GM18511 (cell line): ENCODE data around the gene HDAC4.

Experiments used
- ATAC-seq: cut with Tn5 transposase; IDR thresholded peaks from one replicate; pipeline ENCODE4 v1.9.1; 2021; ENCODE audit warnings: mild to moderate bottlenecking, moderate library complexity; ENCODE audit not compliant: unreplicated experiment

Gene HDAC4

DNA sequence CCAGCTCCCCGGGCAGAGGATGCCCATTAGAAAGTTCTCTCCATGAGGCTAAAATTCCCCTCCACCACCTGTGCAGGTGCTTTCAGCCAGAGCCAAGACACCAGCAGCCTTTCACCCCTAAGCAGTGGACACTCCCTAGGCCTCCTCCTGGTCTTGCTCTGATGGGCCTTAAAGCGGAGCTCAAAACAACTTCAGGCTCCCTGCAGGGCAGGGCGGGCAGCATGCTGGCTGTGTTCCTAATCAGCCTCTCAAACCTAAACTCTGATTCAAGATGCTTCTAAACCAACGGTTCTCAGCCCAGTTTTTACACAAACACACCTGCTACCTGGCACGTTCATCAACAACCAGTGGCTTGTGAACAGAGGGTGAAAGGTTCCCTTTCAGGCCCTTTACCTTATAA lies 298.6 kb downstream of the HDAC4 start:
- no peak for ATAC-seq

DNA sequence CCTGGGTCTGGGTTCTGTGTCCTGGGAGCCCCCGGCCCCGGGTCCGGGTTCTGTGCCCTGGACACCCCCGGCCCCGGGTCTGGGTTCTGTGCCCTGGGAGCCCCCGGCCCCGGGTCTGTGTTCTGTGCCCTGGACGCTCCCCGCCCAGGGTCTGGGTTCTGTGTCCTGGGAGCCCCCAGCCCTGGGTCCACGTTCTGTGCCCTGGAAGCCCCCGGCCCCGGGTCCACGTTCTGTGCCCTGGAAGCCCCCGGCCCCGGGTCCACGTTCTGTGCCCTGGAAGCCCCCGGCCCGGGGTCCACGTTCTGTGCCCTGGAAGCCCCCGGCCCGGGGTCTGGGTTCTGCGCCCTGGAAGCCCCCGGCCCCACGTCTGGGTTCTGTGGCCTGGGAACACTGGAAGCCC lies 299.0 kb downstream of the HDAC4 start:
- ATAC-seq = no peak

DNA sequence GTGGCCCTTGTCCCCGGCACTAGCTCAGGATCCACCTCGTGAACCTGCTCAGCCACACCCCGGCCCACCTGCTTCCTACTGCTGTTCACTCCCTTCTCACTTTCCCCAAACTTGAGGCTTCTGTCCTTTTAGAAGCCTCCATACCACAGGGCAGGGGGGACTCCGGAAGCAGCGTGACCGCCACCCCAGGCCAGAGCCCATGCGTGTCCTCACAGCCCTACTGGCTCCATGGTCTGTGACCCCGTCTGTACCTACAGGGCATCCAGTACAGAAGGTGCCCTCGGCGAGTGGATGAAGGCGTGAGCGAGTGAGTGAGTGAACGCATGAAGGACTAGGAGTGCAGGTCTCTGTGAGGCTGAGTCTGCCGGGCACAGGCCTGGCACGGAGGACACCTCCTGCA lies 299.7 kb downstream of the HDAC4 start:
- ATAC-seq = no peak

DNA sequence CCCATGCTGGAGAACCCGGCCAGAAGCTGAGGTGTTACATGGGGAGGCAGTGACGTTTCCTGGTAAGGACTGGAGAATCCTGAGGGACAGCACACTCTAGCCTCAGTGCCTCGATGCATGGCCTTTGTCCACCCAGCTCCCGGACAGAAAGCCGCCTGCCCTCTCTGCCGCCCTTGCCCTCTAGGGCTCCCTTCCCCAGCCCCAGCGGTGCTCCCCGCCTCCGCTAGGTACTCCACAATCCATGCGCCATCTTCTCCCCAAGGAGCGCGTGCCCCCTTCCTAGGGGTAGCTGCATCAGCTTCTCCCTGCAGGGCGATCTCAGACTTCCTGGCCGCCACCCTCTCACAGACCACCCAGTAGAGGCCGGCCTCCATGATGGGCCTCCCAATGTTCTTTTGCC lies 301.3 kb downstream of the HDAC4 start:
- no peak for ATAC-seq

DNA sequence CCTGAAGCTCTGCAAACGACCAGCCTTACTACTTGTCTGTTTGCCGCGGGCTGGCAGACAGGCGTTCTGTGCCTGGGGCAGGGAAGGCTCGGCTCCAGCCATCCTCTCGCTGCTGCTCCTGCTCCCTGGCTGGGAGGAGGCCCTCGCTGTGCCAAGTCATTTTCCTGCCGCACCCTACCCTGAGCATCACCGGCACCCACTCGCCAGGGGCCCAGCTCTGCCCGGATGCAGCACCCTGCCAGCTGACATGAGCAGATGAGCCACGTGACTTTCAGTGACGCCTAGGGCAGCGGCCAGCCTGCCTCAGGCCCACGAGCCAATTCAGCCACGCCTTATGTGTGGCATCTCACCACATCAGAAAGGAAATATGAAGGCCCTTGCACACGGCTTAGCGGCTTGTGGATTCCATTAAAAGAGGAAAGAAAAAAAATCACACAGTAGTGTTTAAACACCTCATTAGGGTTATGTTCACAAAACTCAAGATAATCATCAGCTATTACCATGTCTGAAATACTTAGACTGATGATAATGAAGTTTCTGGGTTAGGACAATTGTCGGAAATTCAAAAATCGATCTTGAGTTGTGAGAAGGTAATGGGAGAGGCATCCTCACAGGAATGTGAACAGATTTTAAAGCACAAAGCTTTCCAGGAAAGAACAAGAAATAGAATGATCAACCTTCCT lies 302.4 kb downstream of the HDAC4 start:
- ATAC-seq = no peak

DNA sequence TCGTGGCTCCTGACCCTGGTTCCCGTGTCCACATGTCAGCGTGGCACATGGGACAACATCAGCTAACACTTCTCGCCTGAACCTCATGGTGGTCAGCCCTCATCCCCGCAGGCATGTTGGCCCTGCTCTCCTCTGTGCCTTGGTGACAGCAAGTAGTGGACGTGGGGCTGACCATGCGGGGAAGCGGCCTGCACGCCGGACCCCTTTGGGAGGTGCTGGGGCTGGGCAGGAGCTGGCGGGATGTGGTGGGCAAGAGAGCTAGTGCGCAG lies 303.5 kb downstream of the HDAC4 start:
- ATAC-seq = no peak

DNA sequence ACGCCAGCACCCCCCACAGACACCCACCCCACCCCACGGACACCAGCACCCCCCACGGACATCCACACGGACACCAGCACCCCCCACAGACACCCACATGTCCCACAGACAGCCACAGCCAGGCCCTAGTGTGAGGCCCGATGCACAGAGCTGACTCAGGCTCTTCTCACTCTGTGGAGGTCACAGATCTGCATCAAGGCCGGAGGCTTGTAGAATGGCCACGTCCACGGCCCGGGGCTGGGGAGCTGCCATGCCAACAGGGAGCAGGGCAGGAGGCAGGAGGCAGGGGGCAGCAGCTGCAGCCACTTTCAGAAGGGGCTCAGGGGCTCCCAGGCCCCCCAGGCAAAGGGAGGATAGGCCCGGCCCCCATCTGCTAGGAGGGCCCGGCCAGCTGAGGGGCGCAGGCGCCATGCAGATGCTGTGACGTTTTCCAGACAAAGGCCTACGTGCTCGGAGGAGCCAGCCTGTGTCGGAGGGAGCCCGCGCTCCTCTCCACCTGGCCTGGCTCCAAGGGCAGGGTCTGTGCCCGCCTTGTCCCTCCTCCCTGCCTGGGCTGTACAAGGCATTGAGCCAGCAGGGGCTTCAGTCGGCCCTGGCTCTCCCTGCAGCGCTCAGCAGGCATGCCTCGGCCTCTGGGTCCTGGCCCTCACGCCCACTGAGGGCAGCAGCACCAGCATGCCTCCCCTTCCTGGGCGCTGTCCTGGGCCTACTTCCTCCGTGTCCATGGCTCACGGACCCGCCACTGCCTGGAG lies 304.0 kb downstream of the HDAC4 start:
- ATAC-seq = no peak

DNA sequence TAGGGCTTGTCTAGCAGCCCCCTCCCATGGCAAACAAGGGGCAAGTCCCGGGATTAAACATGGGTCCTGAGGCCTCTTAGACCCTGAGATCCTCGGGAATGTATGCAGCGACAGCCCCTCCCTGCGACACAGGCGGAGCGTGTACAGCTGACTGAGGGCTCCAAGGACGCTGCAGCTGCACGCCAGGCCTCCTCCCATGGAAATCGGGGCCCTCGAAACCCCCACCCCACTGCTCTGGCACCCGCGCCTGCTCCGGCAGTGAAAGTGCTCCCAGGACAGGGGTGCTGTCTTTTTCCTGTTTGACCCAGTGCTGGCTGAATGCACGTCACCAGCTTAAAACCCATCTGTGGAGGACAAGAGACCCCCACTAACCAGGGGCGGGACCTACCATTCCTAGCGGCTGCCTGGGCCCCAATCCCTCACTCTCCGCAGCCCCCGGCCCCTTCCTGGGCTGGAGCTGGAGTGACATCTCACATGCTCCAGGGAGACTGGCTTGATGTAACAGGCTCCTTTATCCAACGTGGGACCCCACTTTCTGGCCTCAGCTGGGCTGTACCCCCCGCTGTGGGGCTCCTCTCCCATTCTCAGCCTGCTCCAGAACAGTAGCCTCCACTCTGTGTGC lies 305.2 kb downstream of the HDAC4 start:
- no peak for ATAC-seq

DNA sequence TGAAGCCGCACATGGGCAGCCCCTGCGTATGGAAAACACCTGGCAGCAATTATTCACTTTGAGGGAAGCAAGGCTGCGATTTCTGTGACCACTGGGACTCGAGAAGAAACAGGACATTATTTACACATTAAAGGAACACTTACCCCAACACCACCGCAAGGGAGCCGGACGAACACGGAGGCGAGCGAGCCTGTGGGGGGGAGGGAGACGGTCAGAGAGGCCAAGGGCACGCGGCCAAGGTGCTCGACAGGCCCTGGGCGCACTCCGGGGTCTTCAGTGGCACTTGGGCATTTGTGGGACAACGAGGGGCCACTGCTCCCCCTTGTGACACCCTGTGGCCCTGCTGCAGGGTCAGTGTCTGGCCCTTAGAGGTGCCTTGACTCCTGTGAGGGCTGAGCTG lies 306.0 kb downstream of the HDAC4 start:
- no peak for ATAC-seq

DNA sequence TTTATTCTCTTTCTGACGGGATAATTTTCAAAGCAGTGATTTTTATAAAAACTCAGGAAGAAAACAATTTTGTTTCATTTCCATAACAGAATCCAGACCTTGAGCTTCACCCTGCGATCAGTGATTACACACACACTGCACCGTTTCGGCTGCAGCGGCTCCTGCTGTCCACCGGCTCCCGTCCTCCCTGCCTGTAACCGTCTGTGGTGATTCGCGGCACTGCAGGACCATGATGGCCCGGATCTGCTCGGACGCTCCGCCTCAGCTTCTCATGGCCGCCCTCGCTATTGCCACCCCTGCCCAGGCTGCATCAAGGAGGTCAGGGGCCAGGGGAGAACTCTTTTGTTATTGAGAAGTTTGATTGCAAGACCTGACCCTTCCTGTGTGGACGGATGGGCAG lies 306.9 kb downstream of the HDAC4 start:
- no peak for ATAC-seq

DNA sequence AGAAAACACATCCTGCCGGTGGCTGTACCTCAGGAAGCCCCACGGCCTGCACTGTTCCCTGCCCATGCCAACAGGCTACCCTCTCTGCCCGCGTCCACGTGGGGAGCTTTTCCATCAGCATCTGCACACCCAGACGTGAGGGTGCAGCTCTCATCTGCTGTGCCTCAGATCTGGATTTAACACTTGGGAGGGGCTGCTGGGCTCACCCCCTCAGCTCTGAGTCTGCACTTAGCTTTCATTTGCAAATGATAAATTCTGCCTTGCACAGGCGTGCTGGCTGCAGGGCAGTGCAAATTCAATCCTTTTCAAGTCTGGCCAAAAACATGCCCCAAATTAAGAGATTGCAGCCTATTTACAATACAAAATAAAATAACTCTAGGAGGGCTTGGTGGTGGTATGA lies 307.3 kb downstream of the HDAC4 start:
- ATAC-seq = no peak

DNA sequence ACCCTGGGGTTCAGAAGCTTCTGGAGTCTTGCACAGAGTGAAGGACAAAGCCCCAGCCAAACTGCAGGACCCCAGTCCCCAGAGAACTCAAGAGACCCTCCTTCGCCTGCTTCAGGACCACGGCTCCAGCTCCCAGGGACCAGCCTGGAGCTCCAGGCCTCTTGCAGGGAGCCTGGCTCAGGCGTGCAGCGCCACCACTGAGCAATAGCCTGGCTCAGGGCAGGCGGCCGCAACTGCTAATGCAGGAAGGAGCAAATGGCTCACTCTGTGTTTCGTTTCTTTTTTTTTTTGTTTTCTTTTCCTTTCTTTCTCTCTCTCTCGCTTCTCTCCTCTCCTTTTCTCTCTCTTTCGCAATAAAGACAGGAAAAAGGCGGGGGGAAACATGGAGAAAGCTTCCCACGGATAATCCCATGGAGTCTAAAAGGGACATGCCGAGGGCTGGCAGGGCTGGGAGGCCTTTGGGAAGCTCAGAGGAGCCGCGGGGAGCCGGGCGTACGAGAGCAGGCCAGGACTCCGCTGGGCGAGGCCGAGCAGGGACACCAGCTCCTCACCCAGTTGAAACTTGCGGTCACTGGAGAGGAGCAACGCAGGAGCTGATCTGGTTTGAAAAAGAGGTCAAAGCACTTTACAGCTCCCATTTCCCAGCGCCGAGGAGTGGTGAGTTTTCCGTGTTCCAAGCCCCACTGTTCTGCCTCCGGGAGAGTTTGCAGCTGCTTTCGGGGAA lies 308.1 kb downstream of the HDAC4 start:
- no peak for ATAC-seq

DNA sequence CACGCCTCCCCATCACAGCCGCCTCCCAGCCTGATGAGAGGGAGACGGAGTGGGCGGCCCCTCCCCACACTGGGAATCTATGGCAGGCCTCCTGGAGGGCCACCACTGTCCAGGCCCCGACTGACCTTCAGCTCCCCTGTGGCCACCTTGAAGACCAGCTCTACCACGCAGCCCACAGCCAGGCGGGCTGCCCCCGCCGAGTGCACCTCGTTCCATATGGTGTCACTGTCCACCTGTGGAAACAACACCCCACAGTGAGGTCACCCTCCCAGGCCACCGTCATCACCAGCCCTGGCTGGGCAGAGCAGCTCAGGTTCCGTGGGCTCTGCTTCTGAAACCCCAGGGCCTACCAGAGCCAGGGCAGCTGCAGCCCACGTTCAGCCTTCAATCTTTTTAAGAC lies 310.9 kb downstream of the HDAC4 start:
- no peak for ATAC-seq

DNA sequence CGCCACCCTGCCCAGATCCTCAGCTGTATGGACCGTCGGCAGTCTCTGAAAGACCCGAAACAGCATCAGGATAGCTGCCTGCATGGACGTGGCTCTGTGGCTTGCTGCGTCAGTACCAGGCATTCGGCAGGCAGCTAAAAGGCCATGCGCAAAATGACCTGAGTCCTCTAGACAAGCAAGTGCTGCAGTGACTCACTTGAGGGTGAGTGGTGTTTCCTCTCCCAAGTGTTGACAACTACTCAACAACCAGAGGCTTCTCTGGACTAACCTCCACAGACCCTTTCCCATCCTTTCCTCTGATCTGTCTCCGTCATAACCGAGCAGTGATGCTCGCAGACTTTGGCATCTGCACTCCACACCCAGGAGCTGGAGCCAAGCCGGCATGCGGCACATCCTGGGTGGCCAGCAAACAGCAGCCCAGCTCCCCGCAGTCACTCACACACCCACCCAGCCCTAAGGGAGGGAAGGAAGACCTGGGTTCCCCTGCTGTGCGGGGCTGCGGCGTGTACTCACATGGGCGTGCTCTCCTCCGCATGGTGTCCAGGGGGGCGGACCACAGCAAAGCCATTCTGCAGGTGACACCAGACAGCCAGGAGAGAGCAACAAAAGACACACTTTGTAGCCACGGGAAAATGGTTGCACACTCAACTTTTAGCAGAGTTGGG lies 313.6 kb downstream of the HDAC4 start:
- no peak for ATAC-seq

DNA sequence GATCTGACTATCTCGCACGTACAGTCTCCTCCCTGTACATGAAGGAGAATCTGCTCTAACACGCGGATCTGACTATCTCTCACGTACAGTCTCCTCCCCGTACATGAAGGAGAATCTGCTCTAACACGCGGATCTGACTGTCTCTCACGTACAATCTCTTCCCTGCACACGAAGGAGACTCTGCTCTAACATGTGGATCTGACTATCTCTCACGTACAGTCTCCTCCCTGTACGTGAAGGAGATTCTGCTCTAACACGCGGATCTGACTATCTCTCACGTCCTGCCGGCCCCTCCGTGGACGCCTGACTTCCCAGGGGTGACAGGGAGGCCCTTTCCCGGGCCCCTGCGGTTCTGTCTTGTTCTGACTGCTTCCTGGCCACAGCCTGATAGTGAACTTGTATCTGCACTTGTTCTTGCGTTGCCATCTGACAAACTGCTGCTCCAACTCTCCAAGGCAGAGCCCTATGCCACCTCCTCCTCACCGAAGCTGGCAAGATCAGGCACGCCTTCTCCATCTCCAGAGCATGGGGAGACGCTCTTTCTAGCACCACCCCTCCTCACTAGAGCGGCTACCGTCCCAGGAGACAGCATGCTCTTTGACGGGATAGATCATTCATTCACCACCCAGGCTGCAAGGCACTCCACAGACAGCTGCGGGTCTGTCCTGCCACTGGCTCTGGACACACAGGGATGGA lies 314.3 kb downstream of the HDAC4 start:
- no peak for ATAC-seq

DNA sequence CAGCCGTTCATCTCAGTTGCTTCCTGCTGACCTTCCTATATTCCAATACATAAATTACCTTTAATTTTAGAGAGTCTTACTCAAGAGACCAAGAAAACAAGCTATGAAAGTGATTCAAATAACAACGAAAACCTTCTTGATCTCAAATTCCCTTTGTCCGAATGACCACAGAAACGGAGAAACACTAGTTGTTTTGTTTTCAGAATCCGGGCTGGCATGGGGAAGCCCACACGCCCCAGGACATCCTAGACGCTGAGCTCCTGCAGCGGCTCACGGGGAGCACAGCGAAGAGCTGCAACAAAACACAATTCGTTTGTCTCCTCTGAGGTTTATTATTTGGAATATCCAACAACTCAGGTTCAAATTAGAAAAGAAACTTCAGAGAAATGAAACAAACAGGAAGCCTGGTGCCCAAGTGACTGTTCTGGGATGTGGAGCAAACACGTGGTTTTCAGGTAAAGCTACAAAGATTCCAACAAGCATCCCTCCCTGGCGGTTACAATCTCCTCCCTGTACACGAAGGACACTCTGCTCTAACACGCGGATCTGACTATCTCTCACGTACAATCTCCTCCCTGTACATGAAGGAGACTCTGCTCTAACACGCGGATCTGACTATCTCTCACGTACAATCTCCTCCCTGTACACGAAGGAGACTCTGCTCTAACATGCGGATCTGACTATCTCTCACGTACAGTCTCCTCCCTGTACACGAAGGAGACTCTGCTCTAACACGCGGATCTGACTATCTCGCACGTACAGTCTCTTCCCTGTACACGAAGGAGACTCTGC lies 315.4 kb downstream of the HDAC4 start:
- ATAC-seq = no peak

DNA sequence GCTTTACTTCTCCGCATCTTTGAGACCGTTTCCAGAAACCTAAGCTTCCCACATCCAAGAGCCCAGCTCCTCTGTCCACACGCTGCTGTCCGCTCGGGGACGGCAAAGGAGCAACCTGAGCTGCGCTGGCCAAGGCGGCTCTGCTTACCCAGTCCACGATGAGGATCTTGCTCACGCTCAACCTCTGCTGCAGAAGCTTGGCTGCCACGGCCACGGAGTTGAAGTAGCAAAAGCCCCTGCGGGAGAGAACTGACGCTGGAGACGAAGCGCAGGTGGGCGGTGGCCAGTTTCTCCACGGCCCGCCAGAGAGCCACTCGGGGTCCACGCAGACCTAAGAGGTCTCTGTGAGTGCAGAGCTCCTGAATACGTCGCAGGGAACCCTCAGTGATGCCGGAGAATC lies 316.8 kb downstream of the HDAC4 start:
- no peak for ATAC-seq

DNA sequence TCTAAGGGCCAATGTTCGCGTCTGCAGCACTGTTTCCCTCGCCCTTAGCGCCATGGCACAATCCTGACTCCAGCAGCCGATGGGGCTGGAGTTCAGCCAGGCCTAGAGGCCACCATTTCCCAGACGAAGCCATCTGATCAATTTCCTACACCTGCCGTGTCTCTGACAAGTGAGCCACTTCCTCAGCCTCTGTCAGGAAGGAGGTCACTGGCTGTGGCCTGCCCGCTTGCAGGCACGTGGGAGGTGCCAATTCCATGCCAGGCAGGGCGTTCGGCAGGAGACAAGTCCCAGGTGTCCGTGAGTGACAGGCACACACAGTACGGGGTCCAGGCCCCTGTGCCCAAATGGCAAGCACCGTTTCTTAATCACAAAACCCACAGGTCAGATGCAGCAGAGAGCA lies 318.4 kb downstream of the HDAC4 start:
- no peak for ATAC-seq

DNA sequence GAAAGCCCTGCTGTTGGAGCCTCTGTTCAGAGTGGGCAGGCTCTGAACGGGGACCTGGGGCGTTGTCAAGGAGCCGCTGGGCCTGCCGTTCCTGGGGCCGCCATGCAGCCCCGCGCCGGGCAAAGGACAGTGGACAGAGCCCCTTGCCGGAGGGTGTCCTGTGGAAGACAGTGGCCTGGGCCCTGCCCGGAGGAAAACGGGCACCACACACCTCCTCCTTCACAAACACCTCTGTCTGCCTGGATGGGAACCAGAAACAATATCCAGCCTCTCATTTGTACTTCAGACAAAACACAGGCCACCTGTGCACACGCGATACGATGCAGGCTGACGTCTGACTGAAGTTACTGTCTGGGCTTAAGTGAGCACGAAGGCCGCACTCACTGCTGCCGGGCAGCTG lies 319.2 kb downstream of the HDAC4 start:
- no peak for ATAC-seq

DNA sequence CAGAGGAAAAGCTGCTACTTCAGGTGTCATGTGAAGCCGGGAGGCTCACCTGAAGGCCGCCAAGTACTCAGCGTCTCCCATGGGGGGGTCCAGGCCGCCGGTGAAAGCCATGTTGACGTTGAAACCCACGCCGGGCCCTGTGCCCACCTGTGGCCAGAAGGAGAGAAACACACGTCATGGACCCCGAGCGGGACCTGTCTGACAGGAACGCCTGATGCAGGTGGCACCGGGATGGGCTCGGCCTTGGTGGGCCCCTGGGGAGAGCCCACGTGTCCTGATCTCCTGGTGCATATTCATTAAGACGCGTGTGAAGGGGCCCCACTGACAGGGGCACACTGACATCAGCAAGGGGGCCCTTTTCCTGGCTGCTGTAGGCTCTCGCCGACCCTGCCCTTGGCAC lies 319.8 kb downstream of the HDAC4 start:
- no peak for ATAC-seq
